AG08396 (cell line): ENCODE results near the gene CAMK2A.

Experiments used
- DNase-seq: peaks from one replicate; pipeline ENCODE4 v3.0.0; 2012; ENCODE audit warnings: low spot score, mixed read lengths

CAMK2A gene

DNA sequence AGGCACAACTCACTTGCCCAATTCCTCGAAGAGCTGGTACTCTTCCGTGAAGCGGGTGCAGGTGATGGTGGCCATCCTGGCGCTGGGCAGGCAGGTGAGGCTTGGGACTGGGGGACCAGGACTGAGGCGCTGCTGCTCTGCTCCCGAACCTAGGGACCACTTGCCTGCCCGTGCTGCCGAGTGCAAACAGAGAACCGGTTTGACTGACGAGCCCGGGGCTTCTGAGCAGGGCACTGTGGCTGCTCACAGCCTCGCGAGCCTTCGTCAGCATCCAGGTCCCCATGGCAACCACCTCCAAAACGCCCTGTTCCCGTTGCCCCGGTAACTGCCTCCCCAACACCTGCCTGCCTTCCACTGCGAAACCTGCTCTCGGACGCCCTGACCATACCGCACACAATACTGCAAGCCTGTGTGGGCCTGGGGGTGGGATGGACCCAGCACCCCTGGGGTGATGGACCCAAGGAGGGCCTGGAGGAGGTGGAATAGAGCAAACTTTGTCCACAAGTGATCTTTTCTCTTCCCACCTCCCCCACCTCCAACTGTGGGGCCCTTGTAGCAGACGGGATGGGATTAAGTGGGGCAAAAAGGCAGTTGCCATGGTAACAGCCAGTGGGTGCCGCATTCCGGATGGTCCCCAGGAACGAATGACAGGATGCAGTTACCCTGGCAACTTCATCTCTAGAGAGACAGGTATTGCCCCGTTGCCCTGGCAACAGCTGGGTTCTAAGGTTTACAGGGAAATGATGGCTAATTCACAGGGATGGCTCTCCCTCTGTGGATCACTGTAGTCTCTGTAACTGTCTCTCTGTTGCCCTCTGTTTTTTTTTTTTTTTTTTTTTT is at the start of gene CAMK2A:
Gene CAMK2A (minus strand): TSS at position 223 of the 840 bp plus-strand sequence. CDS start 148 bp downstream, at position 75.
- no peak for DNase-seq

- no peak for DNase-seq
These were observed 49.6 kb upstream of the CAMK2A start for GRCh38 chr5:150339165-150339564.

DNA sequence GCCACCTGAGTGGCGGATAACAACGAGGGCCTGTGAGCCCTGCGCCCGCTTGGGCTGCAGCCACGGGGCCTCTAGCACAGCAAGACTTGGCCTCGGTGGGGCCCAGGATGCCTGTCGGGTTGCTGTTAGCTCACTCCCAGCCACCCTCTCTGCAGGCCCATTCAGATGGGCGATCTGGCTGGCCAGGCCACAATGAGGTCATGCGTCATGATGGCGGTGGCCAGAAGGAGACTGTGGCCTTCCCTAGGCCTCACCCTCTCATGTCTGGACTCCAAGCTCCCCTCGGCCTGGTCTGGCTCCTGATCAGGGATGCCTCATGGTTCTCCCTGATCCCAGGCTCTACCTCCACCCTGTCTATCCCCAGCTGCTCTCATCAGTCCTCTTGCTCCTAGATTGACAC is 49.0 kb upstream of the CAMK2A start:
- DNase-seq: no peak

DNA sequence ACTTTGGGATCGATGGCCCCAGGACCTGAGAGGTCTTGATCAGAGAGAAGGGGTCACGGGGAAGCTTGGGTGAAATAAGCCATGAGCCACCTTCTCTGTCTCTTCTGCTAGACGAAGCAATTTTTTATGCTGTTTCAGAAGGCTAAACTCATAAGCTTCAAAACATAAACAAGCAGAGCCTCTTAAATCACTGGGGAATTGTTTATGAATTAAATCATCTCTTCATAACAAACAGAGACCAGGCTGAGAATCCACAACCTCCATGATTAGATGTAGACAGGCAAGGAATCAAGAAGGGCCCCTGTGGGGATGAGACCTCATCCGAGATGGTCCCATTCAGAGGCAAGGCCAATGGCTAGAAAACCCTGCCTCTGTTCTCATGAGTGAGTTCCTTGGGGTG is 46.2 kb upstream of the CAMK2A start:
- no peak for DNase-seq

DNA sequence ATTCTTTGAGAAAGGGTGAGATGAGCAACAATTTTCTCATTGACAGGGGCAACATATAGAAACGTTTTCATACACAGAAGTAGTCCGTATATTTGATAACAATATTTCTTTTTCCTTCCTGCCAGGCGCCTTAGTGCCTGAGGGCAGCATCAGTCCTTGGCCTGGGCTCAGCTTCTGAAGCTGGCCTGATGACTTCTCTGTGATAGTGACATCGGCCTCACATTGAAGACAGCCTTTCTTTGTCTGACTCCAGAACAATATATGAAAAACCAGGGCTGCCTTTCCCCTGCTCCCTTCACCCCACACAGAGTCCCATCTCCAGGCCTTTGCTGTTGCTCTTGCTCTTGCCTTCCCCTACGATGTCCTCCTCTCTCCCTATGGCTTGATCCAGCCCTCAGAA is 43.8 kb upstream of the CAMK2A start:
- no peak for DNase-seq

GRCh38 chr5:150329881-150330876 is 40.6 kb upstream of the CAMK2A start:
- no peak for DNase-seq

DNA sequence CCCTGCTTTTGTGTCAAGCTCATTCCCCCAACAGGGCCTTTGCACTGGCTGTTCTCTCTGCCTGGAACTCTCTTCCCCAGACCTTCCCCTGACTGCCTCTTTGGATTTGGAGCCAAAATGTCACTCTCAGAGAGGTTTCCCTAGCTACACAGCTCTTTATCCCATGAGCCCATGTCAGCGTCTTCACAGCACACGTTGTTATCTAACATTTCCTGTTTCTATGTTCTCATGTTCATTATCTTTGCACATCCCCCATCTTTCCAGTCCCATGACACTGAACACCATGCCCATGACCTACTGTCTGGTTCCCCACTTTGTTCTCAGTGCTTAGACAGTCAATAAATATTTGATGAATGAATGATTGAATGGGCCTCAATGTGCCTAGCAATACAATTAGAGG is 39.5 kb upstream of the CAMK2A start:
- no peak for DNase-seq

GRCh38 chr5:150328515-150328914 is 38.9 kb upstream of the CAMK2A start:
- no peak for DNase-seq

GRCh38 chr5:150327139-150327538 is 37.6 kb upstream of the CAMK2A start:
- no peak for DNase-seq

DNA sequence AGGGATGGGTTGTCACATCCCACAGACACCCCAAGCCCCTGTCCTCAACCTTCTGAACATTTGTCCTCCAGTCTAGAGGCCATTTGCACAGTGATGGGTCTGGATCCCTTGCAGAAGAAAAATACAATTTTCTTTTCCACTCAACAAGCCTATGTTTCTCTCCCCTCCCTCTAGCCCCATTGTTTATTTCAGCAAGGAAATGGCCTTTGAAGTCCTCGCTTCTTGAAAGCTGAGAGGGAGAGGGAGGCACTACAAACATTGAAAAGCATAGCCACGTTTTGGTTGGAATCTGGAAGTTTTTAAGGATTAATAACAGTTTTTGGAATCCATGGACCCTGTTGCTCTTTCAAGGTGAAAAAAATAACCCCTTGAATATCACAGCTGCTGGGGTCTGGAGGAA is 37.1 kb upstream of the CAMK2A start:
- no peak for DNase-seq

GRCh38 chr5:150325426-150325825 is 35.9 kb upstream of the CAMK2A start:
- DNase-seq: no peak

DNA sequence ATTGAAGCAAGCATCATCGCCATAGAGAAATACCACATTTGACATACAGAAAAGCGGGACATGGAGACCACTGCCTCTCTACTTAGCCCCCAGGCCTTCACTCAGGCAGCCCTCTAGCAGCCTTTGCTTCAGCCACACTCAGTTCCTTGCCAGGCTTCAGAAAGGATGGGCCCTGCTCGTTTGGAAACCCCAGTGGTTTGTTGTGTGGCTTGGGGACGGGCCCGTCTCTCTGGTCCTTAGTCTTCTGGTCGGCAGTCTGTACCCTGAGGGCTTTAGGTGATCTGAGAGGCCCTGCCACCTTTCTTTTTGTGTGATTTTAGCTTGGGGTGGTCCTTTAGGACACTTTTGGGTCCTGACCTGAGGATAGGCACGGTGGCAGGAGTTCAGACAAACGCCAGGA is 34.2 kb upstream of the CAMK2A start:
- DNase-seq: no peak

DNA sequence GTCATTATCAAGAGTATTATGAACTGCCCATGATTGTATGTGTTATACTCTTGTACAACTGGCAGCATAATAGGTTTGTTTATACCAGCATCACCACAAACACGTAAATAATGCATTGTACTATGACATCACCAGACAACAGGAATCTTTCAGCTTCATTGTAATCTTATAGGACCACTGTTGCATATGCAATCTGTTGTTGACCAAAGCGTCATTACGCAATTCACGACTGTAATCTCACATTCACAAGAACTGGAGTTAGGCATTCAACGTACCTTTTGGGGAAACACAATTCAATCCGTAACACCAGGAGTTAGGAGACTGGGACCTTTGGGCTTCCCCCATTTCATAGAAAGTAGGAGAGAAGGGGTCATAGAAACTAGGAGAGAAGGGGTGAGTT is 33.5 kb upstream of the CAMK2A start:
- no peak for DNase-seq

- no peak for DNase-seq
These were observed 32.6 kb upstream of the CAMK2A start for GRCh38 chr5:150322202-150322601.

- no peak for DNase-seq
These were observed 32.2 kb upstream of the CAMK2A start for GRCh38 chr5:150321784-150322183.

GRCh38 chr5:150321211-150321610 is 31.6 kb upstream of the CAMK2A start:
- DNase-seq: no peak

DNA sequence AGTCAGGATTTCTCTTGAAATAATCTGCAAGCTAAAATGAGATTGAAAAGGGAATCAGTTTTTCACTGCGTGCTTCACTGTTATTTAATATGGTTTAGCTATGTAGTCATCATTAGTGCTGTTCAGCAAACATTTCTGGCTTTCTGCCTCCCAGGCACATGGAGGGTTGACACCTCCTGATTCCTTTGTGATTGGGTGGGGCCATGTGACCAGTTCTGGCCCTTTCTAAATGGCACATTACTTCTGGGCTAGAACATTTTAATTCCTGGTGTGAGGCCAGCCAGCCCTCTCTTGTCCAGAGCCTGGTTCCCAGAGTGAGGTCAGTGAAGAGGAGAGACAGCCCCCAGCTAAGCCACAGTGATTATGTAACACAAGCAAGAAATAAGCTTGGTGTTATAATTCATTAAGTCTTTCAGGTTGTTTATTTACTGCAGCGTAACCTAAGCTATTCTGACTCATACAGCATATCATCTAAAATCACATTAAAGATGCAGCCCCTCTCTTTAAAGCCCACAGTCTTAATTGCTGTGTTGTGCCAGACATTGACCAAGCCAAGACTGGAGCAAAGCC is 30.6 kb upstream of the CAMK2A start:
- DNase-seq: peak; percentile 72

GRCh38 chr5:150319484-150319790 is 29.9 kb upstream of the CAMK2A start:
- no peak for DNase-seq

GRCh38 chr5:150318613-150319483 is 29.3 kb upstream of the CAMK2A start:
- DNase-seq: no peak

- peak; percentile 88 for DNase-seq
These were observed 27.8 kb upstream of the CAMK2A start for GRCh38 chr5:150317048-150318003.

GRCh38 chr5:150316320-150316719 is 26.7 kb upstream of the CAMK2A start:
- DNase-seq: no peak
